RWPE2 (cell line): ENCODE data around the gene TRPM8.

ENCODE experiments used
- ATAC-seq: fragments of 200-7000 bp; cut with Tn5 transposase; 3 replicates; pipeline ENCODE4 v1.9.1; 2021; ENCODE audit warnings: low read depth
- DNase-seq: peaks from one replicate; pipeline ENCODE4 v3.0.0-alpha.2; 2020; ENCODE audit warnings: low spot score
- H3K27ac ChIP-seq: fragments of 450-650 bp; 2 replicates; pipeline ENCODE4 v1.5.1; 2017; ENCODE audit warnings: mild to moderate bottlenecking; ENCODE audit not compliant: poor library complexity, severe bottlenecking
- H3K27me3 ChIP-seq: fragments of 250-450 bp; sonication (Bioruptor Pico); 2 replicates; pipeline ENCODE4 v1.5.1; 2021; ENCODE audit warnings: mild to moderate bottlenecking, moderate library complexity; ENCODE audit not compliant: insufficient read depth, poor library complexity, severe bottlenecking
- H3K36me3 ChIP-seq: fragments of 250-450 bp; sonication (Bioruptor Pico); 2 replicates; pipeline ENCODE4 v1.5.1; 2020; ENCODE audit warnings: low read depth, mild to moderate bottlenecking, moderate library complexity
- H3K4me1 ChIP-seq: fragments of 250-450 bp; sonication (Bioruptor Pico); 2 replicates; pipeline ENCODE4 v1.5.1; 2021; ENCODE audit warnings: mild to moderate bottlenecking, moderate library complexity; ENCODE audit not compliant: insufficient read depth, poor library complexity, severe bottlenecking
- H3K4me3 ChIP-seq: fragments of 250-450 bp; sonication (Bioruptor Pico); 2 replicates; pipeline ENCODE4 v1.5.1; 2021; ENCODE audit warnings: mild to moderate bottlenecking, moderate library complexity; ENCODE audit not compliant: severe bottlenecking
- H3K9me3 ChIP-seq: fragments of 250-450 bp; sonication (Bioruptor Pico); 2 replicates; pipeline ENCODE4 v1.5.1; 2021; ENCODE audit warnings: mild to moderate bottlenecking, moderate library complexity; ENCODE audit not compliant: severe bottlenecking
- TF ChIP-seq, protein P1 (sequence below): fragments of 450-650 bp; IDR thresholded peaks from one replicate; pipeline ENCODE4 v1.5.1; 2017; ENCODE audit warnings: mild to moderate bottlenecking, moderate library complexity; ENCODE audit not compliant: poor library complexity, severe bottlenecking

Gene TRPM8

DNA sequence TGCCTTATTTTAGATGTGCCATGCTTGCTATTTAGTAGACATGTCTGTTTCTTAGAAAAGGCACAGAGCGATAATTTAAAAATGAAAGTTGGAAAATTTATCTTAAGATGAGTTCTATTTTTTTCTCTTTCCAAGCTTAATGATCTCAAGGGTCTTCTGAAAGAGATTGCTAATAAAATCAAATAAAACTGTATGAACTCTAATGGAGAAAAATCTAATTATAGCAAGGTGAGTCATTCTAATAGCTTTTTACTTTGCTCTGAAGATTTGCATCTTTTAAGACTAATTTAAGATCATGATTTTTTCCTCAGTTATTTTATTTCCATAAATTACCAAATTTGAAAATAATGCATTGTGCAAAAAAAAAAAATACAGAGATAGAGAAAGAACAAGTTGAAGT is 97.3 kb downstream of the TRPM8 start:
- DNase-seq (no peak), ATAC-seq (no peak)
- Histone ChIP-seq H3K9me3 (peaks cover 2% of the 10 kb centered on the region), H3K4me1 (no peaks in the 10 kb centered on the region), H3K27me3 (no peaks in the 10 kb centered on the region), H3K4me3 (no peak overlapping the region), H3K27ac (no peak overlapping the region), H3K36me3 (no peaks in the 10 kb centered on the region)
- TF ChIP-seq, protein P1, sequence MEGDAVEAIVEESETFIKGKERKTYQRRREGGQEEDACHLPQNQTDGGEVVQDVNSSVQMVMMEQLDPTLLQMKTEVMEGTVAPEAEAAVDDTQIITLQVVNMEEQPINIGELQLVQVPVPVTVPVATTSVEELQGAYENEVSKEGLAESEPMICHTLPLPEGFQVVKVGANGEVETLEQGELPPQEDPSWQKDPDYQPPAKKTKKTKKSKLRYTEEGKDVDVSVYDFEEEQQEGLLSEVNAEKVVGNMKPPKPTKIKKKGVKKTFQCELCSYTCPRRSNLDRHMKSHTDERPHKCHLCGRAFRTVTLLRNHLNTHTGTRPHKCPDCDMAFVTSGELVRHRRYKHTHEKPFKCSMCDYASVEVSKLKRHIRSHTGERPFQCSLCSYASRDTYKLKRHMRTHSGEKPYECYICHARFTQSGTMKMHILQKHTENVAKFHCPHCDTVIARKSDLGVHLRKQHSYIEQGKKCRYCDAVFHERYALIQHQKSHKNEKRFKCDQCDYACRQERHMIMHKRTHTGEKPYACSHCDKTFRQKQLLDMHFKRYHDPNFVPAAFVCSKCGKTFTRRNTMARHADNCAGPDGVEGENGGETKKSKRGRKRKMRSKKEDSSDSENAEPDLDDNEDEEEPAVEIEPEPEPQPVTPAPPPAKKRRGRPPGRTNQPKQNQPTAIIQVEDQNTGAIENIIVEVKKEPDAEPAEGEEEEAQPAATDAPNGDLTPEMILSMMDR = no peak

DNA sequence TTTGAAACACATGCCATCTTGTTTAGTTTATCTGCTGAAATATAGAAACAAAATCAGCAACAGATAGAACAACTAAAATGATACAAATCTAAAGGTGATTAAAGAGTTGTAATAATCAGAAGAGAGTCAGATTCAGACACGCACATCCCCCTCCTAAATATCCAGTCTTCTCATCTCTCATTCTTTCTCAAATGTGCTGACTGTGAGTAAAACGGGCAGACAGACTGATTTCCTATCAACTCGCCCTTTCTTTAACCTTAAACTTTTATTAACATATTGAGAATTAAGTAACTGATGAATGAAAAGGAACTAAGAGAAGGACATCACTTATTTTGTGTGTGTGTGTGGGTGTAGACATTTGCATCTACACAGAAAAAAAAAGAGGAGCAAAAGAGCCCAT is 98.7 kb downstream of the TRPM8 start:
- no peaks in the 10 kb centered on the region for H3K36me3 ChIP-seq
- TF ChIP-seq, protein P1 = no peak
- no peak overlapping the region for H3K27ac ChIP-seq
- peaks cover 2% of the 10 kb centered on the region for H3K9me3 ChIP-seq
- no peaks in the 10 kb centered on the region for H3K27me3 ChIP-seq
- no peak overlapping the region for H3K4me3 ChIP-seq
- ATAC-seq (no peak), DNase-seq (no peak)
- H3K4me1 ChIP-seq = no peaks in the 10 kb centered on the region

DNA sequence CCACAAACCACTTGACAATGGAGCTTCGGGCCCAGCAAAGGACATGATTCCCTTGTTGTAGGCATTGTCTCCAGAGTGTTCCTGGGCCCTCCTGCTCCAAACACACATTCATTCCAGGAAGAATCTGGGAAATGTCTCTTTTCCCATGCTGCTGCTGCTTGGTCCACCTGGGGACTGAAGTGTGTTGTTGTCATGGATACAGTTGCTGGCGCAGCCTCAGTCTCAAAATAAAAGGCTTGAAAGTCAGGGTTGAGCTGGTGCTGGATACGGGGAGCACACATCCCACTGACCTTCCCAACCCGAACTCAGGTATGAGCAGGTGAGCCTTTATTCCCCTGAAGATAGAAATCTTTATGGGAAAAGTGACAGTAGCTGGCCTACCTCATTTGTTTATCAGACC is 102.7 kb downstream of the TRPM8 start:
- DNase-seq (no peak), ATAC-seq (no peak)
- Histone ChIP-seq H3K36me3 (no peaks in the 10 kb centered on the region), H3K4me3 (no peak overlapping the region), H3K27me3 (no peaks in the 10 kb centered on the region), H3K4me1 (no peaks in the 10 kb centered on the region), H3K27ac (no peak overlapping the region), H3K9me3 (no peaks in the 10 kb centered on the region)
- TF ChIP-seq, protein P1 = no peak

DNA sequence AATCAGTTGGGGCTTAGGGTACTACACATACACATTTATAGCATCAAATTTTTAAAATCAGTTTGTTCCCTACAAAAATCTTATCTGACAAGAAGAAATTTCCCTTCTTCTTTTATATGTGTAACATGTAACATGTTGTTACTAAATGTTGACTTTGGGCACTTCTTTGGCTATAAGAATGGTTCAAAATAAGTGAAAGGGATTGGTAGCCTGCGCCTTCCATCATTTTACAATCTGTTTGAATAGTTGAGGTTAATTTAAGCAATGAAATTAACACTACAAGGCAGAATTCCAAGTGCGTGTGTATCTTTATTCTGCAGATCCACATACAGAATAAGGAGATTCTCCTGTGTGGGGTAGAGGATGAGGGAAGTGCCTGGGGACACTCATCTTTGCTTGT is 103.2 kb downstream of the TRPM8 start:
- no peaks in the 10 kb centered on the region for H3K9me3 ChIP-seq

DNA sequence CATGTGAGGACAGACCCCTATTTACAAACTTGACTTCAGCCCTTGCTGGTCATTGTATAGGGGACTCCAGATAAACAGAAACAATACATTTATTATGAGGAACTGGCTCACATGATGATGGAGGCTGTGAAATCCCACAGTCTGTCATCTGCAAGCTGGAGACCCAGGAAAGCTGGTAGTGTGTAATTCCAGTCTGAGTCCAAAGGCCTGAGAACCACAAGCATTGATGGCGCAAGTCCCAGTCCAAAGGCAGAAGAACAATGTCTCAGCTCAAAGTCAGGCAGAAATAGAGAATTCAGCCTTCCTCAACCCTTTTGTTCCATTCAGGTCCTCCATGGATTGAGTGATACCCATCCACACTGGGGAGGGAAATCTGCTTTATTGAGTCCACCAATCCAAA is 105.3 kb downstream of the TRPM8 start:
- no peak overlapping the region for H3K4me3 ChIP-seq
- DNase-seq (no peak), ATAC-seq (no peak)
- H3K27me3 ChIP-seq = no peaks in the 10 kb centered on the region
- H3K36me3 ChIP-seq = no peaks in the 10 kb centered on the region
- no peak overlapping the region for H3K27ac ChIP-seq
- TF ChIP-seq, protein P1 = no peak
- no peaks in the 10 kb centered on the region for H3K9me3 ChIP-seq
- peaks cover 4% of the 10 kb centered on the region for H3K4me1 ChIP-seq

More for the DNA sequence above, 103.2 kb downstream of the TRPM8 start:
- no peak overlapping the region for H3K27ac ChIP-seq
- H3K27me3 ChIP-seq = no peaks in the 10 kb centered on the region
- ATAC-seq (no peak), DNase-seq (no peak)
- no peaks in the 10 kb centered on the region for H3K36me3 ChIP-seq
- no peaks in the 10 kb centered on the region for H3K4me1 ChIP-seq
- TF ChIP-seq, protein P1 = no peak
- H3K4me3 ChIP-seq = no peak overlapping the region
